ENCODE measurements around the gene TBRG4. TPM values are rescaled to one million over a fixed set of nuclear protein-coding genes. Genes with fewer than 3 reads are reported as not detected.

The TBRG4 gene
- total RNA-seq, 1 donor, result 46.6 TPM

DNA sequence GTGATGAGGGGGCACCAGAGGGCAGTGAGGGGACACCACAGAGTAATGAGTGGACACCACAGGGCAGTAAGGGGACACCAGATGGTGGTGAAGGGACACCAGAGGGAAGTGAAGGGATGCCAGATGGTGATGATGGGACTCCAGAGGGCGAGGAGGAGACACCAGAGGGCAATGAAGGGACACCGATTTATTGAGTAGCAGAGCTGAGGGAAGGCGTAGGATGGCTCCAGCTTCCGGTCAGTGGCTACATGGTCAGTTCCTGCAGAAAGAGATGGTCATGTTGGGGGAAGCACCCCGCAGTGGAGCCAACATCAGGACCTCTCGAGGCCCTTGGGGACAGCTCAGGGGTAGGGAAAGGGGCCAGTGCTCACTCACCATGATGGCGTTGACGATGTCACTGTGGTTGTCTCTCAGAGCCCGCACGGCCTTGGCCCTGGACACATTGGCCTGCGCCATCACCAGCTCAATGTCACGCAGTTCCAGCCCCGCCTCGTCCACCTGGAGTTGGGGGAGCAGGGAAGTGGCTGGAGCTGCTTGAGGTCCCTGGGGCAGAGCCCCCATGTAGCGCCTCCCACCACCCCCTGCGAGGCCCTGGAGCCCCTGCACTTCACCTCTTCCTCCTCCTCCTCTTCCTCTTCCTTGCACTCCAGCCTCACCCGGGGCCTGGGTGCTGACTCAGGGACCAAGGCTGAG, 31.1 kb downstream of the TBRG4 start:
- no peak overlapping the region for H3K4me3 ChIP-seq (ENCODE audit: low read depth, low read length)
- TF ChIP-seq, protein P1, sequence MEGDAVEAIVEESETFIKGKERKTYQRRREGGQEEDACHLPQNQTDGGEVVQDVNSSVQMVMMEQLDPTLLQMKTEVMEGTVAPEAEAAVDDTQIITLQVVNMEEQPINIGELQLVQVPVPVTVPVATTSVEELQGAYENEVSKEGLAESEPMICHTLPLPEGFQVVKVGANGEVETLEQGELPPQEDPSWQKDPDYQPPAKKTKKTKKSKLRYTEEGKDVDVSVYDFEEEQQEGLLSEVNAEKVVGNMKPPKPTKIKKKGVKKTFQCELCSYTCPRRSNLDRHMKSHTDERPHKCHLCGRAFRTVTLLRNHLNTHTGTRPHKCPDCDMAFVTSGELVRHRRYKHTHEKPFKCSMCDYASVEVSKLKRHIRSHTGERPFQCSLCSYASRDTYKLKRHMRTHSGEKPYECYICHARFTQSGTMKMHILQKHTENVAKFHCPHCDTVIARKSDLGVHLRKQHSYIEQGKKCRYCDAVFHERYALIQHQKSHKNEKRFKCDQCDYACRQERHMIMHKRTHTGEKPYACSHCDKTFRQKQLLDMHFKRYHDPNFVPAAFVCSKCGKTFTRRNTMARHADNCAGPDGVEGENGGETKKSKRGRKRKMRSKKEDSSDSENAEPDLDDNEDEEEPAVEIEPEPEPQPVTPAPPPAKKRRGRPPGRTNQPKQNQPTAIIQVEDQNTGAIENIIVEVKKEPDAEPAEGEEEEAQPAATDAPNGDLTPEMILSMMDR (IDR thresholded peaks at IDR 0.05; ENCODE audit: insufficient read depth, low read length), result no peak
- no peak for DNase-seq (ENCODE audit: low read depth)

DNA sequence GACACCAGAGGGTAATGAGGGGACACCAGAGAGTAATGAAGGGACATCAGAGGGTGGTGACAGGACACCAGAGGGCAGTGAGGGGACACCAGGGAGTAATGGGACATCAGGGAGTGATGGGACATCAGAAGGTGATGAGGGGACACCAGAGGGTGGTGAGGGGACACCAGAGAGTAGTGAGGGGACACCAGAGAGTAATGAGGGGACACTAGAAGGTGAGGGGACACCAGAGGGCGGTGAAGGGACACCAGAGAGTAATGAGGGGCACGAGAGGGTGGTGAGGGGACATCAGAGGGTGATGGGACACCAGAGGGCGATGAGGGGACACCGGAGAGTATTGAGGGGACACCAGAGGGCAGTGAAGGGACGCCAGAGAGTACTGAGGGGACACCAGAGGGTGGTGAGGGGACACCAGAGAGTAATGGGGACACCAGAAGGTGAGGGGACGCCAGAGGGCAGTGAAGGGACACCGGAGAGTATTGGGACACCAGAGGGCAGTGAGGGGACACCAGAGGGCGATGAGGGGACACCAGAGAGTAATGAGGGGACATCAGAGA, 33.3 kb downstream of the TBRG4 start:
- TF ChIP-seq, protein P1 (IDR thresholded peaks at IDR 0.05; ENCODE audit: insufficient read depth, low read length), result no peak
- DNase-seq (ENCODE audit: low read depth), result no peak

DNA sequence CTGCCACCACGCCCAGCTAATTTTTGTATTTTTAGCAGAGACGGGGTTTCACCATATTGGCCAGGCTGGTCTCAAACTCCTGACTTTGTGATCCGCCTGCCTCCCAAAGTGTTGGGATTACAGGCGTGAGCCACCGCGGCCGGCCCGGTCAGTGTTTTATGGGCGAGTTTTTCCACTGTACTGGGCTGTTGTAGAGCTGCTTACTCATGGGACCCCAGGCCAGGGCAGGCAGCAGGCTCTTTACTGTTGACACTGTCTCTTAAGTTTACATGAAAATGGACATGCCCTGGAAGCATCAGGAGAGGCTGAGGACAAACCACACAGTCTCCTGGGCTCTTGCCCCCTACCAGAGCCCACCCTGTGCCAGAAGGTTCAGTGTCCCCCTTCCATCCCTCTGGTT, 33.9 kb downstream of the TBRG4 start:
- no peak overlapping the region for H3K4me3 ChIP-seq (ENCODE audit: low read depth, low read length)
- TF ChIP-seq, protein P1 (IDR thresholded peaks at IDR 0.05; ENCODE audit: insufficient read depth, low read length), result no peak
- DNase-seq (ENCODE audit: low read depth), result no peak

More for the DNA sequence above, 33.3 kb downstream of the TBRG4 start:
- no peak overlapping the region for H3K4me3 ChIP-seq (ENCODE audit: low read depth, low read length)

DNA sequence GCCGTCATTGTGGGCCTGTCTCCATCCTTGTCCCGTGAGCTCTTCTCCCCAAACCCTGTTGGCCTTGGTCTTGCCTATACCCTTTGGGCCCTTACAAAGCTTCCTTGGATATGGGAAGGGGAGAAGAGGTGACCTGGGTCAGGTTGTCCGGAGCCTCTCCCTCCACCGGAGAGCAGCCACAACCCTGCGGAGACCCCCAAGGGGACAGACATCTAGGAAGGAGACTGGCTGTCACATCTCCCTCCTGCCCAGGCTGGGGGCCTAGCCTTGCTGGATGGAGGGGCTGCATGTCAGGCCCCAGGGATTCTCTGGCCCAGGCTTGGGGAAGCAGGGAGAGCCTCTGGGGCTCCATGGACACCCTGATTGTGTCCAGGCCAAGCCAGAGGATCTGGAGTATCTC, 34.6 kb downstream of the TBRG4 start:
- H3K4me3 ChIP-seq (ENCODE audit: low read depth, low read length), result no peak overlapping the region
- TF ChIP-seq, protein P1 (IDR thresholded peaks at IDR 0.05; ENCODE audit: insufficient read depth, low read length), result no peak
- no peak for DNase-seq (ENCODE audit: low read depth)

DNA sequence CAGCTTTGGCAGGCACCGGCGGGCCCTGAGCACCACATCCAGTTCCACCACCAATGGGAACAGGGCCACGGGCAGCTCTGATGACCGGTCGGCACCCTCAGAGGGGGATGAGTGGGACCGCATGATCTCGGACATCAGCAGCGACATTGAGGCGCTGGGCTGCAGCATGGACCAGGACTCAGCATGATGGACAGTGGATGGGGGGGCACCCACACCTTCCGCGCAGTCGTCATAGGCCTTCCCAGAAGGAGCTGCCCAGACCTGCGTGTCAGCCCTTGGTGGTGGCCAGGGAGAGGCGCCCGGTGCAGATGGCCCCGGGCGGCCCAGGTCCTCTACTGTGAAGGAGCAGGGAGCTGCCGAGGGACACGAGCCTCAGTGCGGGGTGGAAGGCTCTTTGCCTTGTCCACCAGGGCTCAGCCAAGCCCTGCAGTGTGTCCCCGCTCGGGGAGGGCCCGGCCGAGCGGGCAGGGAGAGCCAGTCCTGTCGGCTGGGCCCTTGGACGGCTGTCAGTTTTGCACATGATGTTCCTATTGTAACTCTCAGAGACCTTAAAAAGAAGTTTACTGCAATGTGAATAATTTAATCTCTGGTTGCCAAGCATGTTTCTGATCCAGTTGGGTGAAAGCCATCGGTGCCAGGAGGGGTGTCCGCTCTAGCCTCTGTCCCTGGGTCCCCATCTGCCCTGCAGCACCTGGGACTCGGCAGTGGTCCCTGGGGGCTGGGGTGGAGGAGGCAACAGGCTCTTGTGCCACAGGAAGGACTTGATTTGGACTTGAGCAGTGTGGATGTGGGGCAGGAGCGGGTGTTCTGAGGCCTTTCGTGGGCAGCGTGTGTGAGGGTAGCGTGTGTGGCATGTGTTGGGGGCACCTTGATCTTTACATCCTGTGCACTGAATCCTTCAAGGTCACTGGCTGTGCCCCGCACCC, 35.4 kb downstream of the TBRG4 start:
- no peak overlapping the region for H3K4me3 ChIP-seq (ENCODE audit: low read depth, low read length)
- TF ChIP-seq, protein P1 (IDR thresholded peaks at IDR 0.05; ENCODE audit: insufficient read depth, low read length), result no peak
- DNase-seq (ENCODE audit: low read depth), result no peak

DNA sequence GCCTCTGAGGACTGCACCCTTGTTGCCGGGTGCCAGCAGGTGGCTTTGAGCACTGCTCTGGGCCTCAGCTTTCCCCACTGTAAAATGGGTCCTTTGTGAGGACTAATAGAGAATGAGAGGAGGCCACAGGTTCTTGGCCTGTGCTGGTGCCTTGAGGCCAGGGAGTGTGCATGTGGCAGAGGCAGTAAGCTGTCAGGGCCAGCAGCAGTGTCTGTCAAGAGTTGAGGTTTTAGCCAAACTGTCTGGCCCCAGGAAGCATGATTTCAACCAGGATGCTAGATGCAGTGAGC, 36.2 kb downstream of the TBRG4 start:
- DNase-seq (ENCODE audit: low read depth), result no peak
- no peak overlapping the region for H3K4me3 ChIP-seq (ENCODE audit: low read depth, low read length)
- TF ChIP-seq, protein P1 (IDR thresholded peaks at IDR 0.05; ENCODE audit: insufficient read depth, low read length), result no peak
